HTERT RPE-1 (cell line): ENCODE data around the gene ELMOD2.

ENCODE experiments used
- in situ Hi-C: fragments of 300-500 bp; cut with MboI; formaldehyde crosslinking; loops from 4 replicates; pipeline ENCODE4 v1.14.3; 2020; ENCODE audit warnings: low sequenced_read_pairs

Gene ELMOD2

DNA sequence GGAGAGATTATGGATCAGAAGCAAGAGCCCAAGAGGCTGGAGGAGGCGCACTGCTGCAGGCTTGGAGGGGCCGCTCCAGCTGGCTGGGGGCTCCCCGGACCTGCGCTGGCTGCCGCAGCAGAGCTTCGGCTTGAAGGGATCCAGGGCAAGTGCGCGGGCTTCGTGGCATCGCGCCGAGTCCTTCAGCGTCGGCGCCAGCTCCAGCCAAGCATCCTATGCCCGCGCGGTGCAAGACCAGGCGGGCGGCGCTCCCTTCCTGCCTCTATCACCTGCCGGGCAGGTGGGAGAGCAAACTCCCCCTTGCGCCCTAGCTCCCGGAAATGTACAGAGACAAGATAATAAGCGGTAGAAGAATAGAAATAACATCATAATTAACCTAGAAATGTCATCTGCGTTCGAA, 55.3 kb downstream of the ELMOD2 start:
- in situ Hi-C loops: no loop called here

- in situ Hi-C loops: no loop called here
These were observed 57.1 kb downstream of the ELMOD2 start for GRCh38 chr4:140581078-140581477.

DNA sequence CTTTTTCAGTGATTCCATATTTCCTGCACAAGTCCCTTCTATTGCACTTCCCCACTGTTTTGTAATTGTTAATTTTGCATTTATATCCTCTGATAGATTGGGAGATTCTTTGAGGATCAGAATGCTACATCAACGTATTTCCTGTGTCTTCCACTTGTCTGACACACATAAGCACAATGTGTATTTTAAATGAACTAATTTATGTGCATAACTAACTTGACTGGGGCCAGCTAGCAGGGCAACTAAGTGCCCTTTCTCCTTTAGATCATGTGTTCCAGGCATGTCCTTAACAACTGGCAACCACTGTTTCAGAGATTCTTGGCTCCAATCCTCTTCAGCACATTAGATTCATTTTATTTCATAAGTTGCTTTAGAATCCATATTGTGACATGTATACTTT, 60.5 kb downstream of the ELMOD2 start:
- in situ Hi-C loops: no loop called here

DNA sequence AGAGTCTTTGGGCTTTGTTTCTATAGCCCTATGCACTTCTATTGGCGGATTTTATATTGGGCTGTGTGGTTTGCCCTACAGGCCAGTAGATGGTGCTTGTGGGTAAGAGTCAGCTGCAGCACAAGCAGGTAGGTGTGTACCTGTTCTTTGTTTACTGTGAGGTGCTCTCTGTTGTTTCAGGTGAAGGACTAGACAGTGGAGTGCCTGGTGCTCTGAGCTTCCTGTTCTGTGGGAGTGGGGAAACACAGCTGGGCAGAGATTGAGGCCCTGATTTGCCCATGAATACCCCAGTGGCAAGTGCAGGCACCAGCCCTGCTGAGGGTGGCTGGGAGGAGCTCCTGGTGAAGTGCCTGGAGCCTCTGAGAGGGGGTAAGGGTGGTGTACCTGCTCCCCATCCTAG, 71.1 kb downstream of the ELMOD2 start:
- in situ Hi-C loops: no loop called here

DNA sequence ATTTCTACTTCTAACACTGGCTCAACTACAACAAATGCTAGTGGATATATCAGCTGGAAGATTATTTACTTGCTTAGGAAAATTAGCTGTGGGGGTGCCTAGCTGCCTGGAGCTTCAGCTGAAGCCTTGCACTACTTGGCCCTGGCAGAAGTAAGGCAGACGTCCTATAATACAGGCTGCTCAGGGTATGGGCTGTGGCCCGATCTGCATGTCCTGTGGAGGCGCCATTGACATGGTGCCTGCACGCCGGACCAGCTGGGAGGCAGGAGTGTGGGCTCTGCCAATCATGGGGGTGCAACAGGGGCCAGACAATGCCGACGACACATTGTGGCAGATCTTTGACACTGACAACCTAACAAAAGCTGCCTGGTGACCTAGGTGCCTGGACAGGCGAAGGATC, 76.4 kb downstream of the ELMOD2 start:
- in situ Hi-C loops: no loop called here

DNA sequence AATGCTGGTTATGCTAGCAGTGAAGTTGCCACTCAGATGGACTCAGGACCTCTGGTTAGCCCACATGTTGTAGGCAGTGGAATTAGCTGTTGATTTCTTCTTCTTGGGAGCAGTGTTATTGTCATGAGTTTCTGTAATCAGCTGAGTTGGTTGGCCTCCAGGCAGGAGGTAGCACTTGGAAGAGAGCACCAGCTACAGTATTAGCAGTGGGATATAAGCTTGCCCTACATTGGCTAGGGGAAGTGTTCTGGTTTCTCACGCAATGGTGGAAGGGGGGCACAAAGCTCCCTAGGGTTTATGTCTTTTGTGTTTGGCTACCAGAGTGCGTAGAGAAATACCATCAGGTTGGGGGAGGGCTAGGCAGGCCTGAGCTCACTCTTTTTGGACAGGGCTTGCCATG, 78.7 kb downstream of the ELMOD2 start:
- in situ Hi-C loops: no loop called here

DNA sequence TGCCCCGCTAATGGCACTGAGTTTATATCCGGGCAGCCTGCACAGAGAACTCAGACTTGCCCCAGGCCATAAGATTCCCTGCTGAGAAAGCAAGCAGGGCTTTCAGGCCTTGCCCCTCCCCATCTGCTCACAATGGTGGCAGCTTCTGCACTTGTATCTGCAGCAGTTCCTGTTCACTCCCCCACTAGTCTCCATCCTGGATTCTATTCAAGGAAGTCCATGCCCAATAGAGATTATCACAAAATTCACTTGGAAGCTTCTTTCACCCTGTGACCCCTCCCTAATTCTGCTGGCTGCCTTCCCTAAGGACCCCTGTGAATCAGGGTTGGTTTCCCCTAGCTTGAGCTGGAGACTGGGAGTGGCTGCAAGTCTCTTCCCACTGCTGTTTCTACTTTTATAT, 79.3 kb downstream of the ELMOD2 start:
- in situ Hi-C loops: no loop called here
